ENCODE results near the gene MSTN.
"Not testable (repeated sequence)": the region's sequence is repeated elsewhere in the genome, so short reads cannot be mapped to it uniquely, and the experiment has no call there.

Gene MSTN

GRCh38 chr2:190062053-190062452, 476 bp downstream of the MSTN start:
- DNase-seq: no peak

DNA sequence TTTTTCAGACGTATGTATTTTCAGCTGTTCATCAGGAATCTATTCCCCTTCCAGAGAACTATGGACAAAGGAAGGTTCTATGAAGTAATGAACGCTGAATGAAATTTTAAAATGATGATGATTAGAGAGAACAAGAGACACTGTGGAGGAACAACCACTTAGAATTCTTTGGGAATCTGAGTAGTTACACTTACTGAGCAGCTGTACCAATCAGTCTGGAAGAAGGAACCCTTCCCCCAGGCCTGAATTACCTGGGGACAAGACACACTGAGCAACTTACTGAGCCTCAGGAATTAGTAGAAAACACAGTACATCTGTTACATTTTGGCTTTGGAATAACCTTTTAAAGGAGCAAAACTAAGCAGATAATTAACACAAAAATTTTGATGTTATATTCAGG, 1.9 kb downstream of the MSTN start:
- no peak for DNase-seq

DNA sequence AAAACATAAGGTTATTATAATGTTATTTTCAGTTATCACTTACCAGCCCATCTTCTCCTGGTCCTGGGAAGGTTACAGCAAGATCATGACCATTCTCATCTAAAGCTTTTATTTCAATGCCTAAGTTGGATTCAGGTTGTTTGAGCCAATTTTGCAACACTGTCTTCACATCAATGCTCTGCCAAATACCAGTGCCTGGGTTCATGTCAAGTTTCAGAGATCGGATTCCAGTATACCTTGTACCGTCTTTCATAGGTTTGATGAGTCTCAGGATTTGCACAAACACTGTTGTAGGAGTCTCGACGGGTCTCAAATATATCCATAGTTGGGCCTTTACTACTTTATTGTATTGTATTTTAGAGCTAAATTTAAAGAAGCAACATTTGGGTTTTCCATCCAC, 2.5 kb downstream of the MSTN start:
- DNase-seq: no peak

GRCh38 chr2:190053426-190053825, 9.1 kb downstream of the MSTN start:
- no peak for DNase-seq

DNA sequence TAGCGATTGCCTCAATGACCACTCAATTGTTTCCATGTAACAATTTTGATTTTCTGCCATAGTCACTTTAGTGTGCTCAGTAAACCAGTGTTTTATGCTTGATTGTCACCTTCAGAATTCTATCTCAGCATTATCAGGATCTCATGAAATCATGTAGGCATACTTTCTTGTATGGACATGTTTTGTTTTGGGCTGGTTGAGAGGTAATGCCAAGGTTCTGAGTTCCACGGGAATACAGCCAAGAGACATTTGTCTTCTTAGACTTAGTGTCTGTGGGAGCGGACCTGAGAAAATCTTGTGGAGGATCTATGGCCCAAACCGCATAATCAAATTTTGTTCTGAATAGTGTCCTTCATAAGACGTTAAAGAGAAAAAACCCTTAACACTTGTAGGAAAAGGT, 10.2 kb downstream of the MSTN start:
- no peak for DNase-seq

DNA sequence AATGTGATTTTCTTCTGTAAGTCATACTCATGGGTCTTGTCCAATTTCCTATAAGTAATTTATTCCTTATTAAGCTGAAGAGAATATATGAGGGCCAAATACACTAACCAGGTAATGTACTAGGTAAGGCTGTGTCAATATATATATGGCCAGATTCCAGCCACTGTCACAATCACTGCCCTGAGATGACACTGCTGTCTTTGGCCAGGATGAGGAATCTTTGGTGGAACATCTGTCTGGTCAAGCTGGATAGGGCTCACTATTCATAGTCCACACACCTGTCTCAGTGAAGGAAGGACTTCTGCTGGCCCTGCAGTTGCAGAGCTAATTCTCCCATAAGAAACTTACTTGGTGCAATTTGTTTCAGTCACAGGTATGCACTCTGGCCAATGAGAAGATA, 11.3 kb downstream of the MSTN start:
- DNase-seq: no peak

DNA sequence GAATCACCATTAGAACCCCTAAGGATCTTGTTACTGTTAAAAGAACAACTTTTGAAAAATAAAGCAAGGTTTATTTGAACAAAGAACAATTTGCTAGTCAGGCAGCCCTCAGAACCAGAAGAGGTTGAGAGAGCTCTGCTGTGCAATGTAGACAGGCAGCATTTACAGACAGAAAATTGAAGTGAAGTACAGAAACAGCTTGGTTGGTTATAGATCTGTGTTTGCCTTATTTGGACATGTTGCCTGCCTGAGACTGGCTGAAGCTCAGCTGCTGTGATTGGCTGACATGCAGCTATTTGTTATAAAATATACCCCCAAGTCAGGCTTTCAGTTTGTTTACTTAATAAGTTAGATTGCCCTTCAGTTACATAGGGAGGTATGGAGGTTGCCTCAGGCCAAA, 12.5 kb downstream of the MSTN start:
- no peak for DNase-seq

DNA sequence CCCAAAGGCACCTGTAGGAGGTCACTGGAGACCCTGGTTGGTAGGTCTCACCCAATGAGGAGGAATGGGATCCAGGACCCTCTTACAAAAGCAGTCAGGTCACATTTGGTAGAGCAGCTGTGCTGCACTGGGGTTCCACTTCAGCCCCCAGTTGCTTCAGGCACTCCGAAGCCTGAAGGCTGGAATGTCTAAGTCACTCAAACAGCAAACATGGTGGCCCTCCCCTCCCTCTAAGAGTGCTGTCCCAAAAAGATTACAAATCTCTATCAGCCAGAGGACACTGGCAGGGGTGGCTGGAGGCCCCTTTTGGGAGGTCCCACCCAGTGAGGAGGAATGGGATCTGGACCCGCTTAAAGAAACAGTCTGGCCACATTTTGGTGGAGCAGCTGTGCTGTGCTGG, 17.7 kb downstream of the MSTN start:
- DNase-seq: no peak

- no peak for DNase-seq
Measured at GRCh38 chr2:190043441-190043840, 19.1 kb downstream of the MSTN start.

DNA sequence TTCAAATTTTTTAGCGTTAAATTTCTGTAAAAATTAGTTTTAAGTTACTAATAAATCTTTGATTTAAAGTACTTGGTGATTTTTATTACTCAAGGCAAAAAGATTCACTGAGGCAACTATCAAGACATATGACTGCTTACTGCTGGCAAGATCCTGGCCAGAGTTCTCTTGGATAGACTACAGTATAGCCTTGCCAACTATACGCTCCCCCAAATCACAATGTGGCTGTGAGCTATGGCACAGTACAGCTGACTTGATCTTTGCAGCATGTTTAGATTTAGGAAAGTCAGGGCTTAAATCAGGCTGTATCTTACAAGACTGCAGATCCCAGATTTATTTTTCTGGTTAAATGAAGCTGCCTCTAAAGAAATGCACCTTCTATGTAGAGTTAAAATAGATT, 26.5 kb downstream of the MSTN start:
- DNase-seq: no peak

- DNase-seq: not testable (repeated sequence)
Measured at GRCh38 chr2:190034417-190034816, 28.1 kb downstream of the MSTN start.

GRCh38 chr2:190031969-190032618, 30.4 kb downstream of the MSTN start:
- DNase-seq: no peak

DNA sequence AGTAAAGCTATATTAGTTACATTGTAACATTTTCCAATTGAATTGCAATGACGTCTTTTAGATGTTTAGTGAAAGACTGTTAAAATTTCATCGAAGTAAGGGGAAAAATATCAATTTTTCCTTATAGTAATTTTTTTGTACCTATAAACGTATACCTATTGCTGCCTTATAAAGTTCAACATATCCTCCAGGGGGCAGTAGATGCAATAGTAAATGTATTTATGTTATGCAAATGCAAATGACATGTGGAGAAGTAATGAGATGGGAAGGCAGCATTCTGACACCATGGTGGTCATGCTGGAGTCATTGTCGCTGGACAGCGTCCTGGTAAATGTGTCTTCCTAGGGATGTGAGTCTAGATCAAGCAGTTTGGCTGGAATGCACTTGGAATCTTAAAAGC, 38.7 kb downstream of the MSTN start:
- no peak for DNase-seq

- DNase-seq: no peak
Measured at GRCh38 chr2:190020720-190021119, 41.8 kb downstream of the MSTN start.

- no peak for DNase-seq
Measured at GRCh38 chr2:190017837-190018236, 44.7 kb downstream of the MSTN start.

GRCh38 chr2:190015969-190016368, 46.6 kb downstream of the MSTN start:
- not testable (repeated sequence) for DNase-seq
